Psoas muscle (tissue), 8 donors: ENCODE measurements around the gene GRIN1. TPM values are rescaled to one million over a fixed set of nuclear protein-coding genes. Genes with fewer than 3 reads are reported as not detected.

Experiments
- ATAC-seq, 4 donors: fragments of 200-7000 bp; cut with Tn5 transposase; one replicate each; pipeline ENCODE4 v1.9.1; 2020; ENCODE audit warnings: moderate library complexity in 3 of 4, mild to moderate bottlenecking in 2 of 4
- DNase-seq, 2 donors: peaks; one replicate each; pipeline ENCODE4 v3.0.0-alpha.2; 2020
- H3K27ac ChIP-seq: fragments of 200-600 bp; one replicate; pipeline ENCODE4 v1.8.0; 2022
- H3K27me3 ChIP-seq, 3 donors: fragments of 200-600 bp in 1 of 3; one replicate each; pipeline versions ENCODE4 v1.6.1 to v1.8.0; 2013 to 2022; ENCODE audit warnings: low read length in 2 of 3, mild to moderate bottlenecking in 2 of 3, moderate library complexity in 1 of 3; ENCODE audit not compliant: insufficient read depth in 3 of 3
- H3K36me3 ChIP-seq, 2 donors: fragments of 200-600 bp in 1 of 2; one replicate each; pipeline versions ENCODE4 v1.6.1 to v1.8.0; 2013 to 2022; ENCODE audit warnings: low read depth in 1 of 2, mild to moderate bottlenecking in 1 of 2, moderate library complexity in 1 of 2; ENCODE audit not compliant: insufficient read depth in 1 of 2
- H3K4me1 ChIP-seq: fragments of 200-600 bp; one replicate; pipeline ENCODE4 v1.8.0; 2022
- H3K4me3 ChIP-seq: fragments of 200-600 bp; one replicate; pipeline ENCODE4 v1.8.0; 2022; ENCODE audit warnings: mild to moderate bottlenecking
- H3K9me3 ChIP-seq: fragments of 200-600 bp; one replicate; pipeline ENCODE4 v1.8.0; 2022
- CTCF ChIP-seq: fragments of 200-600 bp; IDR thresholded peaks from one replicate; pipeline ENCODE4 v1.8.0; 2022; ENCODE audit warnings: antibody characterized with exemption
- WGBS, 3 donors: extraction: QIAGEN DNeasy Blood & Tissue Kit; methylation state at CpG; one replicate each; pipeline versions ENCODE4 v1.1.6 to v1.1.7; 2013; 5-methylcytosine and 5-hydroxymethylcytosine counted together
- intact Hi-C, 2 donors: fragments of 100-400 bp; cut with DNase I; formaldehyde crosslinking; loops; one replicate each; pipeline versions ENCODE4 v1.11.0 to v1.14.2; 2022
- polyA plus RNA-seq, 3 donors: library from polyadenylated mRNA; stranded (reverse); fragments of 200-250 nt; gene quantifications; one replicate each; pipeline ENCODE4 v1.2.3, GENCODE V29; 2013
- total RNA-seq, 4 donors: library from RNA; stranded (reverse); fragmentation: NEBNext Ultra II Directional in 2 of 4; extraction: Animal tissue kit (Norgen Biotek cat#: 25700) in 2 of 4; gene quantifications; one replicate each; pipeline versions ENCODE4 v1.2.1 to v1.2.4, GENCODE V29; 2021 to 2023
- donor health status: healthy with polysubstance abuse.
- donor health status: DM: no; HTN: no; CAD: no; lungs with moderate emphysema.
- donor health status: Bipolar disorder and iron deficiency.
- donor health status: healthy.
- donor health status: DM: yes; HTN: yes; CAD: no.
- donor health status: DM: no; HTN: no; CAD: no.
- donor health status: DM: no; HTN: no; CAD: no.
- donor health status: DM: yes; HTN: yes; CAD: no.

Gene GRIN1
- total and polyA plus RNA-seq, 7 donors = 0.06 TPM; not detected in 6

- ATAC-seq (no peak), DNase-seq (no peak)
- Histone ChIP-seq H3K4me1 (no peaks in the 10 kb centered on the region), H3K9me3 (no peaks in the 10 kb centered on the region), H3K4me3 (no peak overlapping the region), H3K27ac (no peak overlapping the region), H3K27me3 (no peaks in the 10 kb centered on the region), H3K36me3 (peaks cover 9 to 89% of the 10 kb centered on the region in 2 donors)
- intact Hi-C loops = no loop called here
- no peak for TF ChIP-seq CTCF
- 85 to 93% (median 87%) methylated on average over 20 of the region's 20 CpGs for WGBS, 3 donors
Measured at GRCh38 chr9:137097761-137098462, 41.0 kb upstream of the GRIN1 start.

- DNase-seq = no peak
- TF ChIP-seq CTCF = no peak
- H3K36me3 ChIP-seq = peaks cover 15 to 94% of the 10 kb centered on the region in 2 donors
- no peak overlapping the region for H3K4me3 ChIP-seq
- H3K4me1 ChIP-seq = no peaks in the 10 kb centered on the region
- H3K9me3 ChIP-seq = no peaks in the 10 kb centered on the region
- H3K27ac ChIP-seq = no peak overlapping the region
- intact Hi-C loops = no loop called here
- 86 to 91% (median 88%) methylated on average over 13 to 14 of the region's 14 CpGs for WGBS, 3 donors
- H3K27me3 ChIP-seq = no peaks in the 10 kb centered on the region
- ATAC-seq = no peak
Measured at GRCh38 chr9:137099231-137099630, 39.7 kb upstream of the GRIN1 start.

- TF ChIP-seq CTCF = no peak
- Histone ChIP-seq H3K27me3 (no peaks in the 10 kb centered on the region), H3K9me3 (no peaks in the 10 kb centered on the region), H3K4me3 (no peak overlapping the region), H3K4me1 (no peaks in the 10 kb centered on the region), H3K36me3 (peaks cover 15 to 96% of the 10 kb centered on the region in 2 donors), H3K27ac (no peak overlapping the region)
- 93% methylated on average over 37 of the region's 37 CpGs for WGBS, 3 donors
- intact Hi-C loops = no loop called here
- DNase-seq (no peak), ATAC-seq (no peak)
Measured at GRCh38 chr9:137103206-137103999, 35.6 kb upstream of the GRIN1 start.

GRCh38 chr9:137105814-137106661, 32.9 kb upstream of the GRIN1 start:
- no peak for ATAC-seq
- 89 to 95% (median 94%) methylated on average over 30 to 31 of the region's 31 CpGs for WGBS, 3 donors
- Histone ChIP-seq H3K27ac (no peak overlapping the region), H3K4me3 (no peak overlapping the region), H3K9me3 (no peaks in the 10 kb centered on the region), H3K27me3 (no peaks in the 10 kb centered on the region), H3K4me1 (no peaks in the 10 kb centered on the region), H3K36me3 (peaks cover 15 to 95% of the 10 kb centered on the region in 2 donors)
- TF ChIP-seq CTCF = no peak
- intact Hi-C loops = no loop called here
- no peak for DNase-seq
